ENCODE data around the gene KCNK6. TPM values are rescaled to one million over a fixed set of nuclear protein-coding genes. Genes with fewer than 3 reads are reported as not detected.

The KCNK6 gene
- total RNA-seq, 2 donors from 2014 or later, result 1.3 to 3.8 TPM

DNA sequence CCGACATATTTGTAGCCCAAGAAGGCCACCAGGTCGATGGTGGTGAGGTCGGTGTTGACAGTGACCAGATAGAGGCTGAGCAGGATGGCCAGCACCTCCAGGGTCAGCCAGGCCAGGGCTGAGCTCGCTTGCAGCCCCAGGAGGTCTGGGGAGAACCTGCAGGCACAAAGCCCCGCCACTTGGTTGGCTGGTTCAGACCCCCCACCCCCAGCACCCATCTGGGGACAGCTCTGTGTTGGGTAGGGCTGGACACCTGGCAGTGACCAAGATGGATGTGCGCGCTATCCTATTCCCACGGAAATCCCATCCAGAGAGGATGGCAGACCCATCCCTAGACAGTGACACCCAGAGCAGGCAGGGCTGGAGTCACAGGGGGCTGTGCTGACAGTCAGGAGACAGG, 12.0 kb upstream of the KCNK6 start:
- H3K36me3 ChIP-seq, result peaks cover 13% of the 10 kb centered on the region
- H3K27ac ChIP-seq, result no peak overlapping the region
- no peak overlapping the region for H3K4me3 ChIP-seq
- H3K27me3 ChIP-seq, result no peaks in the 10 kb centered on the region
- no peaks in the 10 kb centered on the region for H3K4me1 ChIP-seq
- TF ChIP-seq, protein P1, sequence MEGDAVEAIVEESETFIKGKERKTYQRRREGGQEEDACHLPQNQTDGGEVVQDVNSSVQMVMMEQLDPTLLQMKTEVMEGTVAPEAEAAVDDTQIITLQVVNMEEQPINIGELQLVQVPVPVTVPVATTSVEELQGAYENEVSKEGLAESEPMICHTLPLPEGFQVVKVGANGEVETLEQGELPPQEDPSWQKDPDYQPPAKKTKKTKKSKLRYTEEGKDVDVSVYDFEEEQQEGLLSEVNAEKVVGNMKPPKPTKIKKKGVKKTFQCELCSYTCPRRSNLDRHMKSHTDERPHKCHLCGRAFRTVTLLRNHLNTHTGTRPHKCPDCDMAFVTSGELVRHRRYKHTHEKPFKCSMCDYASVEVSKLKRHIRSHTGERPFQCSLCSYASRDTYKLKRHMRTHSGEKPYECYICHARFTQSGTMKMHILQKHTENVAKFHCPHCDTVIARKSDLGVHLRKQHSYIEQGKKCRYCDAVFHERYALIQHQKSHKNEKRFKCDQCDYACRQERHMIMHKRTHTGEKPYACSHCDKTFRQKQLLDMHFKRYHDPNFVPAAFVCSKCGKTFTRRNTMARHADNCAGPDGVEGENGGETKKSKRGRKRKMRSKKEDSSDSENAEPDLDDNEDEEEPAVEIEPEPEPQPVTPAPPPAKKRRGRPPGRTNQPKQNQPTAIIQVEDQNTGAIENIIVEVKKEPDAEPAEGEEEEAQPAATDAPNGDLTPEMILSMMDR (IDR thresholded peaks at IDR 0.05), result no peak
- DNase-seq (ENCODE audit: low spot score), result no peak
- H3K9me3 ChIP-seq, result no peaks in the 10 kb centered on the region

- TF ChIP-seq, protein P1 (IDR thresholded peaks at IDR 0.05), result no peak
- H3K27ac ChIP-seq, result no peak overlapping the region
- H3K9me3 ChIP-seq, result no peaks in the 10 kb centered on the region
- H3K36me3 ChIP-seq, result peaks cover 13% of the 10 kb centered on the region
- H3K4me3 ChIP-seq, result no peak overlapping the region
- no peaks in the 10 kb centered on the region for H3K4me1 ChIP-seq
- no peaks in the 10 kb centered on the region for H3K27me3 ChIP-seq
- no peak for DNase-seq (ENCODE audit: low spot score)
Observed at GRCh38 chr19:38308006-38308766, 11.5 kb upstream of the KCNK6 start.

- TF ChIP-seq, protein P1 (IDR thresholded peaks at IDR 0.05), result no peak
- Histone ChIP-seq H3K27me3 (no peaks in the 10 kb centered on the region), H3K4me1 (no peaks in the 10 kb centered on the region), H3K9me3 (no peaks in the 10 kb centered on the region), H3K36me3 (peaks cover 13% of the 10 kb centered on the region), H3K4me3 (no peak overlapping the region), H3K27ac (no peak overlapping the region)
- no peak for DNase-seq (ENCODE audit: low spot score)
Observed at GRCh38 chr19:38308926-38309614, 10.6 kb upstream of the KCNK6 start.

- no peaks in the 10 kb centered on the region for H3K27me3 ChIP-seq
- no peaks in the 10 kb centered on the region for H3K4me1 ChIP-seq
- no peak overlapping the region for H3K4me3 ChIP-seq
- H3K9me3 ChIP-seq, result no peaks in the 10 kb centered on the region
- peaks cover 13% of the 10 kb centered on the region for H3K36me3 ChIP-seq
- no peak for DNase-seq (ENCODE audit: low spot score)
- TF ChIP-seq, protein P1 (IDR thresholded peaks at IDR 0.05), result no peak
- H3K27ac ChIP-seq, result no peak overlapping the region
Observed at GRCh38 chr19:38309615-38310278, 9.9 kb upstream of the KCNK6 start.

- no peak overlapping the region for H3K4me3 ChIP-seq
- TF ChIP-seq, protein P1 (IDR thresholded peaks at IDR 0.05), result no peak
- no peaks in the 10 kb centered on the region for H3K9me3 ChIP-seq
- peaks cover 0 to 4% of the 10 kb centered on the region in 2 donors for H3K4me1 ChIP-seq
- peaks cover 9% of the 10 kb centered on the region for H3K36me3 ChIP-seq
- no peaks in the 10 kb centered on the region for H3K27me3 ChIP-seq
- no peak for DNase-seq (ENCODE audit: low spot score)
- H3K27ac ChIP-seq, result no peak overlapping the region
Observed at GRCh38 chr19:38310279-38310670, 9.4 kb upstream of the KCNK6 start.

Data from right atrium auricular region (tissue), 2 donors.